CD14-positive monocyte (primary cell): ENCODE data around the gene SGK2. TPM values are rescaled to one million over a fixed set of nuclear protein-coding genes. Genes with fewer than 3 reads are reported as not detected.

Experiments used
- DNase-seq, 3 donors: peaks; one replicate each; pipeline ENCODE4 v3.0.0-alpha.2; 2011 to 2022
- H2AFZ ChIP-seq: 2 replicates; pipeline ENCODE4 v1.6.0; 2012; ENCODE audit warnings: mild to moderate bottlenecking, low read depth, low read length, inconsistent platforms; ENCODE audit not compliant: insufficient read depth, poor library complexity, severe bottlenecking
- H3K27ac ChIP-seq, 2 donors: 1 replicate in 1 of 2; 2 replicates in 1 of 2; pipeline ENCODE4 v1.5.1; 2012 to 2013; ENCODE audit warnings: low read length in 2 of 2, control low read depth in 1 of 2, inconsistent platforms in 1 of 2, low read depth in 1 of 2, mild to moderate bottlenecking in 1 of 2
- H3K27me3 ChIP-seq, 2 donors: one replicate each; pipeline versions ENCODE4 v1.6.0 to v1.6.1; 2011 to 2013; ENCODE audit warnings: low read length in 2 of 2; ENCODE audit not compliant: control insufficient read depth in 2 of 2, insufficient read depth in 2 of 2
- H3K36me3 ChIP-seq, 2 donors: replicated peaks in 1 of 2; 1 replicate in 1 of 2; 2 replicates in 1 of 2; pipeline versions ENCODE4 v1.5.1 to v1.6.1; 2012 to 2013; ENCODE audit warnings: low read length in 2 of 2, control low read depth in 1 of 2, inconsistent platforms in 1 of 2, mild to moderate bottlenecking in 1 of 2; ENCODE audit not compliant: insufficient read depth in 2 of 2, control insufficient read depth in 1 of 2
- H3K4me1 ChIP-seq, 2 donors: 1 replicate in 1 of 2; 2 replicates in 1 of 2; pipeline versions ENCODE4 v1.5.1 to v1.6.1; 2012 to 2013; ENCODE audit warnings: low read length in 2 of 2, control low read depth in 1 of 2, inconsistent platforms in 1 of 2, mild to moderate bottlenecking in 1 of 2, moderate library complexity in 1 of 2; ENCODE audit not compliant: insufficient read depth in 2 of 2, control insufficient read depth in 1 of 2
- H3K4me2 ChIP-seq: replicated peaks from 2 replicates; pipeline ENCODE3; 2012; ENCODE audit warnings: low read length, moderate library complexity, mild to moderate bottlenecking; ENCODE audit not compliant: poor library complexity, severe bottlenecking; ENCODE audit errors: extremely low read depth
- H3K4me3 ChIP-seq, 3 experiments: fragments of 200-600 bp in 1 of 3; sonication (generic) in 1 of 3; replicated peaks in 1 of 3; 1 replicate in 2 of 3; 2 replicates in 1 of 3; pipeline ENCODE4 v1.5.1; 2011 to 2013; ENCODE audit warnings: low read length in 3 of 3, mild to moderate bottlenecking in 3 of 3, control low read depth in 2 of 3, low read depth in 2 of 3, inconsistent platforms in 1 of 3, moderate library complexity in 1 of 3
- H3K79me2 ChIP-seq: 2 replicates; pipeline ENCODE4 v1.6.0; 2012; ENCODE audit warnings: mild to moderate bottlenecking, control low read depth, inconsistent platforms, low read length, moderate library complexity; ENCODE audit not compliant: insufficient read depth
- H3K9ac ChIP-seq: 2 replicates; pipeline ENCODE4 v1.6.0; 2017; ENCODE audit warnings: low read length, mild to moderate bottlenecking; ENCODE audit not compliant: insufficient read depth, poor library complexity, severe bottlenecking
- H3K9me3 ChIP-seq, 2 donors: replicated peaks in 1 of 2; 1 replicate in 1 of 2; 2 replicates in 1 of 2; pipeline versions ENCODE4 v1.5.1 to v1.6.1; 2012 to 2013; ENCODE audit warnings: low read length in 2 of 2, control low read depth in 1 of 2; ENCODE audit not compliant: control insufficient read depth in 1 of 2, insufficient read depth in 1 of 2
- H4K20me1 ChIP-seq: 2 replicates; pipeline ENCODE4 v1.6.0; 2012; ENCODE audit warnings: mild to moderate bottlenecking, low read length, control low read depth, moderate library complexity; ENCODE audit not compliant: insufficient read depth
- H3K27ac Mint-ChIP-seq, 7 donors: one replicate each; pipeline ENCODE4 v1.8.0; 2020; ENCODE audit warnings: mild to moderate bottlenecking in 7 of 7, mixed read lengths in 7 of 7, moderate library complexity in 6 of 7, inconsistent platforms in 2 of 7
- H3K27me3 Mint-ChIP-seq, 3 donors: one replicate each; pipeline ENCODE4 v1.8.0; 2021 to 2022; ENCODE audit warnings: low read depth in 3 of 3, mild to moderate bottlenecking in 3 of 3, mixed read lengths in 3 of 3, moderate library complexity in 3 of 3, inconsistent platforms in 1 of 3
- H3K36me3 Mint-ChIP-seq, 2 donors: one replicate each; pipeline ENCODE4 v1.8.0; 2020; ENCODE audit warnings: mixed read lengths in 2 of 2, inconsistent platforms in 1 of 2, mild to moderate bottlenecking in 1 of 2
- H3K4me1 Mint-ChIP-seq: one replicate; pipeline ENCODE4 v1.8.0; 2020; ENCODE audit warnings: mild to moderate bottlenecking, mixed read lengths
- H3K4me3 Mint-ChIP-seq, 2 donors: one replicate each; pipeline ENCODE4 v1.8.0; 2020; ENCODE audit warnings: mild to moderate bottlenecking in 2 of 2, mixed read lengths in 2 of 2, moderate library complexity in 1 of 2
- H3K9me3 Mint-ChIP-seq, 7 donors: one replicate each; pipeline ENCODE4 v1.8.0; 2020 to 2022; ENCODE audit warnings: mixed read lengths in 7 of 7, mild to moderate bottlenecking in 6 of 7, moderate library complexity in 6 of 7, inconsistent platforms in 2 of 7
- WGBS: methylation state at CpG from one replicate; pipeline ENCODE4 v1.1.5; 2013; ENCODE audit warnings: missing lambda C conversion rate; ENCODE audit not compliant: insufficient coverage; 5-methylcytosine and 5-hydroxymethylcytosine counted together
- intact Hi-C, 2 donors: fragments of 100-400 bp; cut with micrococcal nuclease; formaldehyde crosslinking; loops; one replicate each; pipeline versions ENCODE4 v1.15.0 to v1.15.1; 2023
- polyA plus RNA-seq, 3 donors: library from polyadenylated mRNA; depleted of rRNA in 1 of 3; unstranded in 2 of 3; stranded (reverse) in 1 of 3; fragments of 300-500 nt in 2 of 3; fragments of >200 nt in 1 of 3; fragmentation: Illumina TruSeq in 2 of 3; gene quantifications; 1 replicate in 2 of 3; 2 replicates in 1 of 3; pipeline ENCODE4 v1.2.3, GENCODE V29; 2012 to 2021
- TF ChIP-seq, protein P1 (sequence below): fragments of 200-600 bp; IDR thresholded peaks from one replicate; pipeline ENCODE4 v1.8.0; 2022; ENCODE audit warnings: antibody characterized with exemption, mild to moderate bottlenecking

The SGK2 gene
- polyA plus RNA-seq, 3 donors, result 0.17 TPM; not detected in 2

DNA sequence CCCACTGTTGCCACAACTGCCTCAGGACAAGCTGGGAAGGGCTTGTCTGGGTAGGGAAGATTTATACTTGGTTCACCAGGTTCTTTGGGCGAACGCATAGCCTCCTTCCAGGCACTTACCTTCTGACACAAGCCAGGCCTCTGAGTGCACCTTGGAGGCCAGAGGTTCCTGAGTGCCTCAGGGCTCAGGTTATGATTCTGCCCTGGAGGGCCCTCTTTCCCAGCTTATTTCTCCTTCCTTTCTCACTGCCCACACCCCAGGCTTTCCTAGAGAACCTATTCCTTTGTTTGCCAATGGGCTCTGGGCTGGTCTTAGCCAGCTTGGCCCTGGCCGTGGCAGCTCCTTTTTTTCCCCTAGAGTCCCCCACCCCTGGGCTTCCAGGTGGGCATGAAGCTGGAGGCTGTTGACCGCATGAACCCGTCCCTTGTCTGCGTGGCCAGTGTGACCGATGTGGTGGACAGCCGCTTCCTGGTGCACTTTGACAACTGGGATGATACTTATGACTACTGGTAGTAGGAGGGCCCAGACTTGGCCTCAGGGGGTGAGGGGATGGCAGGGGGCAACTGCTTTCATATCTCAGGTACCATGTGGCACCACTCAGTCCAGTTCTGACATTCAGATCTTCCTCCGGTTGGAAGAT is 26.3 kb upstream of the SGK2 start:
- Histone ChIP-seq H3K4me3 (no peak overlapping the region), H3K9ac (no peak overlapping the region), H4K20me1 (no peaks in the 10 kb centered on the region), H3K4me1 (peaks cover 1 to 3% of the 10 kb centered on the region in 2 donors), H3K36me3 (peaks cover 0 to 12% of the 10 kb centered on the region in 2 donors), H3K4me2 (no peak overlapping the region), H3K9me3 (no peaks in the 10 kb centered on the region), H2AFZ (no peak overlapping the region), H3K27ac (no peak overlapping the region), H3K79me2 (no peaks in the 10 kb centered on the region), H3K27me3 (no peaks in the 10 kb centered on the region)
- WGBS, result 100% methylated on average over 3 of the region's 9 CpGs
- H3K9me3 Mint-ChIP-seq, result no peaks in the 10 kb centered on the region
- peak overlapping the region in 1 of 7 donors; percentile 77 for H3K27ac Mint-ChIP-seq
- H3K36me3 Mint-ChIP-seq, result peaks cover 6 to 8% of the 10 kb centered on the region in 2 donors
- H3K4me1 Mint-ChIP-seq, result peaks cover 4% of the 10 kb centered on the region
- DNase-seq, result no peak
- peaks cover 0 to 4% (median 0%) of the 10 kb centered on the region in 3 donors for H3K27me3 Mint-ChIP-seq
- H3K4me3 Mint-ChIP-seq, result no peak overlapping the region
- TF ChIP-seq, protein P1, sequence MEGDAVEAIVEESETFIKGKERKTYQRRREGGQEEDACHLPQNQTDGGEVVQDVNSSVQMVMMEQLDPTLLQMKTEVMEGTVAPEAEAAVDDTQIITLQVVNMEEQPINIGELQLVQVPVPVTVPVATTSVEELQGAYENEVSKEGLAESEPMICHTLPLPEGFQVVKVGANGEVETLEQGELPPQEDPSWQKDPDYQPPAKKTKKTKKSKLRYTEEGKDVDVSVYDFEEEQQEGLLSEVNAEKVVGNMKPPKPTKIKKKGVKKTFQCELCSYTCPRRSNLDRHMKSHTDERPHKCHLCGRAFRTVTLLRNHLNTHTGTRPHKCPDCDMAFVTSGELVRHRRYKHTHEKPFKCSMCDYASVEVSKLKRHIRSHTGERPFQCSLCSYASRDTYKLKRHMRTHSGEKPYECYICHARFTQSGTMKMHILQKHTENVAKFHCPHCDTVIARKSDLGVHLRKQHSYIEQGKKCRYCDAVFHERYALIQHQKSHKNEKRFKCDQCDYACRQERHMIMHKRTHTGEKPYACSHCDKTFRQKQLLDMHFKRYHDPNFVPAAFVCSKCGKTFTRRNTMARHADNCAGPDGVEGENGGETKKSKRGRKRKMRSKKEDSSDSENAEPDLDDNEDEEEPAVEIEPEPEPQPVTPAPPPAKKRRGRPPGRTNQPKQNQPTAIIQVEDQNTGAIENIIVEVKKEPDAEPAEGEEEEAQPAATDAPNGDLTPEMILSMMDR, result no peak
- intact Hi-C loops, result loop anchor here (10.0 kb wide), 2 partner anchors 162 to 552 kb away; no protein-coding TSS in a partner anchor

DNA sequence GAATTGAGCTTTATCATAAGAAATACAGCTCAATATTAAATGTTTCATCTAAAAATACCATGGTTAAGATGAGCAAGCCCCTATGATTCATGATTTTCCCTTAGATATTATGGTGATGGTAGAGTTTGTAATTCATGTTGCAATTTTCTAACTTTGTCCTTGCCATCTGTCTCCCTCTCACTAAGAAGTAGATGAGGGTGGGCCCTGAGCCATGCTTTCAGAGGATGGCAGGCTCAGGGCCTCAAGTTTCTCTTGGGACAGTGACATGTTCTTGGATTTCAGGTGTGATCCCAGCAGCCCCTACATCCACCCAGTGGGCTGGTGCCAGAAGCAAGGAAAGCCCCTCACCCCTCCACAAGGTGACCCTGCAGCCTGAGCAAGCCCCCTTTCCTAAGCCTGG is 25.8 kb upstream of the SGK2 start:
- H3K27ac ChIP-seq, result no peak overlapping the region
- DNase-seq, result no peak
- Mint-ChIP-seq H3K9me3 (no peaks in the 10 kb centered on the region), H3K27me3 (peaks cover 0 to 4% (median 0%) of the 10 kb centered on the region in 3 donors), H3K36me3 (peaks cover 6 to 8% of the 10 kb centered on the region in 2 donors), H3K27ac (no peak overlapping the region), H3K4me3 (no peak overlapping the region), H3K4me1 (peaks cover 9% of the 10 kb centered on the region)
- no peaks in the 10 kb centered on the region for H4K20me1 ChIP-seq
- H3K9me3 ChIP-seq, result no peaks in the 10 kb centered on the region
- H3K79me2 ChIP-seq, result no peaks in the 10 kb centered on the region
- intact Hi-C loops, result loop anchor here (10.0 kb wide), 2 partner anchors 162 to 552 kb away; no protein-coding TSS in a partner anchor
- peaks cover 6 to 8% of the 10 kb centered on the region in 2 donors for H3K4me1 ChIP-seq
- H2AFZ ChIP-seq, result no peak overlapping the region
- no peak overlapping the region for H3K9ac ChIP-seq
- H3K4me2 ChIP-seq, result no peak overlapping the region
- H3K27me3 ChIP-seq, result no peaks in the 10 kb centered on the region
- TF ChIP-seq, protein P1, result no peak
- H3K36me3 ChIP-seq, result peaks cover 0 to 12% of the 10 kb centered on the region in 2 donors
- no peak overlapping the region for H3K4me3 ChIP-seq
